ENCODE data around the gene SLC17A2.
A peak's percentile ranks its signal among the peaks of the same experiment; 100 is the strongest.

SLC17A2 gene

DNA sequence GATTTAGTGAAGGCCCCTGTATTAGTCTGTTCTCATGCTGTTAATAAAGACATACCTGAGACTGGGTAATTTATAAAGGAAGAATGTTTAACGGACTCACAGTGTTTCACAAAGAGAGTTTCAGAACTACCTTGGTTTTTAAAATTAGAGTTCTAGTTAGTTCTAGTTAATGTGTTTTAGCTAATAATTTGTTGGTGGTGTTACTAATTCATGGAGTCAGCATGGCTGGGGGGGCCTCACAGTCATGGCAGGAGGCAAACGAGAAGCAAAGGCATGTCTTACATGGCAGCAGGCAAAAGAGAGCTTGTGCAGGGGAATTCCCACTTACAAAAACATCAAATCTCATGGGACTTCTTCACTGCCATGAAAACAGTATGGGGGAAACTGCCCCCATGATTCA, 44.4 kb downstream of the SLC17A2 start:
- peak; percentile 73 for DNase-seq (ENCODE audit: low spot score)

DNA sequence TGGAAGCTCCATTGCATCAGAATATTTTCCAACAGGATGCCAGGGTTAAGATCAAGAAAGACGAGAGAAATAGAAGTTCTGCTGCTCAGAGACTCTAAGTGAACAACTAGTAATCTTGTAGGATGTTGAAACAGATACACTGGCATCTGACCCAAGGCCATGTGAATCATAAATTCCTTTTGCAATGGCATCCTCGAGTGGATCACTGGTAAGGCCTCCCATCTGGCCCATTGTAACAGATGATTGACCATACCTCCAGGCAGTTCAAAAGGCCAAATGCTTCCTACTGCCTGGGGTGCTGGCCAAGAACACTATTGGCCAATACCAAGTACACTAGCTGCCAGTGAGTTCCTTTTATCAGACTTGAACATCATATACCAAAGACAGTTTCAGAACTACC, 46.5 kb downstream of the SLC17A2 start:
- DNase-seq (ENCODE audit: low spot score), result peak; percentile 98

DNA sequence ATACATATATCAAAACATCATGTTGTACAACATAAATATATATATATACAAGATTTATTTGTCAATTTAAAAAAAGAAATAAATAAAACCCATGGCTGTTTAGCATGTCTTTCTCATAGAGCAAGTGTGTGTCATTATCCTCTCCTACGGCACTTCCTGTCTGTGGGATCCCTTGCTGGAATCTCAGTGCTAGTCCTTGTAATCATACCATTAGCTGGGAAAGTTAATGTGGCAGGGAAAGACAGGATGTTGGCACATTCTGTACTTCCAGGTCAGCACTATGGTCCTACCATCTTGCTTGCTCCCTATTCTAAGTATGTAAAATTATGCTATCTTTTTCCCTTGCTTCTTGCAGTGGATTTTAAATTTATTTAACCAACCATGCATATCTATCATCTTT, 47.0 kb downstream of the SLC17A2 start:
- DNase-seq (ENCODE audit: low spot score), result peak; percentile 90

DNA sequence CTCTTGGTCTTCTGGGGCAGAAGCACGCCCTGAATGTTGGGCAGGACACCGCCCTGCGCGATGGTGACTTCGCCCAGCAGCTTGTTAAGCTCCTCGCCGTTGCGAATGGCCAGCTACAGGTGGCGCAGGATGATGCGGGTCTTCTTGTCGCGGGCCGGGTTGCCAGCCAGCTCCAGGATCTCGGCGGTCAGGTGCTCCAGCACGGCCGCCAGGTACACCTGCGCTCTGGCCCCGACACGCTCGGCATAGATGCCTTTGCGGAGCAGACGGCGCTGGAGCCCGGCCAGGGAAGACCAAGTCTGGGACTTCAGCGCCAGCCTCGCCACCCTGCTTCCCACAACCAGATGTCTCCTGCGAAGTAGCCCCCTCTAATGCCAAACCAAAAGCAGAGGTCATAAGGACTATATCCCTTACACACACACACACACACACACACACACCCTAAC, 48.4 kb downstream of the SLC17A2 start:
- no peak for DNase-seq (ENCODE audit: low spot score)

DNA sequence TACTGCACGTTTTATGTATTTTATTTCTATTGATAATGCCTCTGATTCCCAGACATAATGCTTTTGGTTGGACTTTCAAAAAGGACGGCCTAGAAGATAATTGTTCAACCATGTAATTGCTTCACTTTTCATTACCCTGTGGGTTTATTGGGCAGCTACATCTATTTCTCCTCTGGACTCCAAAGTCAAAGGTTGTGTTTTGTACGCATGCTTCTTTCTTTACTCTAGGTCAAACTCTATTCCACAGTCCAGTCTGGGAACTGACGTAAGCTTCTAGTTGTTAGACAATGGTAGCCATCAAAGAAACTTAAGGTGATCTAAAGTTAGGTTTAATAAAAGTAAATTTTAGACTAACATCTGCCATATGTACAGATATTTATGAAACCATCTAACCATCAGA, 49.9 kb downstream of the SLC17A2 start:
- DNase-seq (ENCODE audit: low spot score), result no peak

- DNase-seq (ENCODE audit: low spot score), result no peak
Measured at GRCh38 chr6:25878721-25879322, 51.7 kb downstream of the SLC17A2 start.

GRCh38 chr6:25875926-25876602, 54.4 kb downstream of the SLC17A2 start:
- DNase-seq (ENCODE audit: low spot score), result peak; percentile 66

DNA sequence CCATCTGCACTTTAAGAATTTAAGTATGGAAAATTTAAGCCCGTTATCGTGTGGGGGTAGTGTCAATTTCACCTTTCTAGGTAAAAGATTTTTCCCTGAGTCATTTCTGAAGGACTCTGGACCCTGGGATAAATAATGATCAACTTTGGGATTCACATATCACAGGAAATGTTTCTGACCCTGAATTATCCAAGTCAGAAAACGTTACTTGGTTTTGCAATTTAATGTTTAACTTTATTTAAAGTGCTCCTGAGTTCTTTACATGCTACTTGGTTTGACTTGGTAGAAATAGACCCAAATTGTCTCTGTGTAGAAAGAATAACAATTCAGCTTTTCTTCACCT, 55.0 kb downstream of the SLC17A2 start:
- DNase-seq (ENCODE audit: low spot score), result peak; percentile 71

DNA sequence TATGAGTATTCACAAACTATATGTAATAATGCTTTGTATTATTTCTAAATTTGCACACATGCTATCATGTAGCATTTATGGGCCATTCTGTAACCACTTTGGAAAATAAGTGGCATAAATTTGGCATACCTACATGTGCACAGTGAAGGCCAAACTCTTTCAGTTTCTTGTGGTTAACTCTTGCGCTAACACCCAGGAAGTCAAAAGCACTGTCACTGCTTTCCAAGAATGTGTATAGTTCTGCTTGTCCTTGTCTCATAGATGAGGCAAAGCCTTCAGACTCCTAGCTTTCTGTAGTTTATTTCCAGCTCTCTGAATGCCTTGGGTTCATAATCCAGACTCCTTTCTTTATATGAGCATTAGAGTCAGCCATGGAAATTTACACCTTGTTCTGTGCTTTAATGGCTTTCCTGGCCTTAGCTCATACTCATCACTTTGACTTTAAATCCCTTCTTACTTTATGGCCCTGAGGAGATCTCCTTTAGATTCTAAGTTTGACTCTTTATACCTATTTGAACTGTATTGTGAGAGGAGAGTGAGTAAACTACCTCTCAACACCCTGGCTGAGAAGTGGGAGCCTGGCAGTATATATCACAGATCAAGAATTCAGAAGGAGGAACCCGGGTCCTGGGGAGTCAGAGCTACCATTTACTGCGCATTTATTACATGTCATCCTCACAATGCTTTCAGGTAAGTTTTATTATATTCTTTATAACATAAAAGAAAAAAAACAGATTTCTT, 55.5 kb downstream of the SLC17A2 start:
- peak; percentile 69 for DNase-seq (ENCODE audit: low spot score)

GRCh38 chr6:25874118-25874517, 56.4 kb downstream of the SLC17A2 start, which contains the start of gene SLC17A3:
TSS of gene SLC17A3 (minus strand) at chr6:25874243. CDS start at chr6:25868387, 5,856 bp downstream.
- DNase-seq (ENCODE audit: low spot score), result peak; percentile 84

DNA sequence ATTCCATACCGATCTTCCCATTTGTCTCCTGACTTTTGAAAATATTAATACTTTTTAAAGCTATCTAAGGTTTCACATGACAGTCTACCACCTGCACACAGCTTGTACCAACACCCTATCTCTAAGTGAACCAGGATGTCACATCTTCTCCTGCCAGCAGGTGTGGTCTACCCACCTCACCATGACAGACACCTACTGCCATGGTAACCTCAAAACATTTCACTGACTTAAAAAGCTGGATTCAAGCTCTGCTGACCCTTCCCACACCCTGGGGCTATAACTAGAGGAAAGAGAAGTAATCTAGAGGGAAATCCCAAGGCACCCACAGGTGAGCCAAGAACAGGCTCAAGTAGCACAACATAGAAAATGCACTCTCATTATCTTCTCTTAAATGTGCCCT, 57.7 kb downstream of the SLC17A2 start:
- DNase-seq (ENCODE audit: low spot score), result peak; percentile 50

GRCh38 chr6:25869840-25870239, 60.7 kb downstream of the SLC17A2 start:
- DNase-seq (ENCODE audit: low spot score), result no peak

- DNase-seq (ENCODE audit: low spot score), result peak; percentile 39
Measured at GRCh38 chr6:25868436-25869183, 61.9 kb downstream of the SLC17A2 start.

DNA sequence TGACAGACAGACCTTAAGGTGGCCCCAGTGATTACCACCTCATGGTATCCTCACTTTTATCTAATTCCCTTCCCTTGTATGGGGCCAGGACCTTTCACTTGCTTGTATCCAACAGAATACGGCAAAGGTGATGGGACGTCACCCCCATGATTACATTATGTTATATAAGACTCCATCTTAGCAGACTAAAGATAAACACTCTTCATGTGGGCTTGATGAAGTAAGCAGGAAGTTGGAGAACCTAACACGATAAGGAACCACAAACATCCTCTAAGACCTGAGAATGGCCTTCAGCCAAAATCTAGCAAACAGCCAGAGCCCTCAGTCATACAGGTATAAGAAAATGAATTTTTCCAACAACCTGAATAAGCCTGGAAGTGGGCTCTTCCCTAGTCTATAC, 64.5 kb downstream of the SLC17A2 start:
- no peak for DNase-seq (ENCODE audit: low spot score)

DNA sequence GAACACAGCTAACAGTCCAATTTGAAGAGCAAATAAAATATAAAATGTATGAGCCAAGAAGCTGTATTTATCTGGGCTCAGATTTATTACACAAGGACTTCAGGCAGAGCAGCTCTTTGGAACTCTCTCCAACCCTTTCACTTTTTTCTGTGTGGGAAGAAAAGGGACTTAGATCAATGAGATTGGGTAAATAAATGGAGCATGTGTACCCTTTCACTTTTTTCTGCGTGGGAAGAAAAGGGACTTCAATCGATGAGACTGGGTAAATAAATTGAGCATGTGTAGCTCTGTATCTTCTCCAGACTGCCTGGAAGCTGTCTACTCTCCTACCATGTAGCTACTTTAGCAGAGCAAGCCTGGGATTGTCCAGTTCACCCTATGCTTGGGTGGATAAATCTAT, 67.1 kb downstream of the SLC17A2 start:
- DNase-seq (ENCODE audit: low spot score), result no peak

Data from kidney tubule cell (primary cell).